HCT116 (cell line): ENCODE measurements around the gene IL1RN. TPM values are rescaled to one million over a fixed set of nuclear protein-coding genes. Genes with fewer than 3 reads are reported as not detected.

ENCODE experiments used
- ATAC-seq: fragments of 200-7000 bp; cut with Tn5 transposase; 2 replicates; pipeline ENCODE4 v1.9.1; 2020; ENCODE audit warnings: mild to moderate bottlenecking, moderate library complexity
- BruUV-seq: library from RNA; stranded (reverse); fragments of 400-500 nt; replicated peaks from 2 replicates; lab custom pipeline; 2021; lab: Mats Ljungman, UMichigan
- CTCF ChIA-PET: fragments of 300-600 bp; sonication (Branson Sonifier 250); formaldehyde crosslinking; loops from one replicate; lab custom pipeline; 2021; ENCODE audit warnings: antibody characterized with exemption; lab: Charles Lee
- POLR2A ChIA-PET: fragments of 300-600, 350-600 bp; sonication (Branson Sonifier 250); formaldehyde crosslinking; loops from one replicate; lab custom pipeline; 2021; ENCODE audit warnings: antibody characterized with exemption; lab: Charles Lee
- RAD21 ChIA-PET, 2 experiments: fragments of 300-600 bp; sonication (Branson Sonifier 250); formaldehyde crosslinking; loops; one replicate each; lab custom pipeline; 2023; ENCODE audit warnings: low total read pairs in 2 of 2; ENCODE audit not compliant: uncharacterized antibody in 2 of 2, unreplicated experiment in 2 of 2, low non-redundant PET in 1 of 2; lab: Charles Lee
- DNase-seq: peaks from one replicate; pipeline ENCODE4 v3.0.0-alpha.2; 2010; ENCODE audit warnings: low read depth, low spot score
- H2AFZ ChIP-seq: fragments of 200-600 bp; shearing (Covaris generic), sonication (generic); 2 replicates; pipeline ENCODE4 v1.6.1; 2017; ENCODE audit warnings: low read depth, mixed run types, mixed read lengths, antibody characterized with exemption, low read length; ENCODE audit not compliant: poor library complexity, severe bottlenecking
- H3K27ac ChIP-seq: 2 replicates; pipeline ENCODE4 v1.5.1; 2012; ENCODE audit warnings: low read depth, low read length
- H3K27me3 ChIP-seq: fragments of 200-600 bp; sonication (generic); 2 replicates; pipeline ENCODE4 v1.6.1; 2016; ENCODE audit warnings: mixed run types, low read length, mixed read lengths; ENCODE audit not compliant: insufficient read depth
- H3K36me3 ChIP-seq, 2 experiments: fragments of 200-500 bp in 1 of 2; fragments of 200-600 bp in 1 of 2; sonication (Bioruptor generic) in 1 of 2; sonication (generic) in 1 of 2; 2 replicates each; pipeline versions ENCODE4 v1.5.1 to v1.6.1; 2014 to 2016; ENCODE audit warnings: low read length in 2 of 2, inconsistent platforms in 1 of 2, mixed read lengths in 1 of 2, mixed run types in 1 of 2; ENCODE audit not compliant: insufficient read depth in 2 of 2, control insufficient read depth in 1 of 2
- H3K4me1 ChIP-seq, 2 experiments: fragments of 200-600 bp in 1 of 2; sonication (generic) in 1 of 2; 2 replicates each; pipeline versions ENCODE4 v1.5.1 to v1.6.1; 2012 to 2017; ENCODE audit warnings: low read length in 2 of 2, inconsistent platforms in 1 of 2, mild to moderate bottlenecking in 1 of 2, mixed read lengths in 1 of 2, mixed run types in 1 of 2, moderate library complexity in 1 of 2; ENCODE audit not compliant: insufficient read depth in 2 of 2, control insufficient read depth in 1 of 2
- H3K4me2 ChIP-seq: fragments of 200-600 bp; sonication (generic); 2 replicates; pipeline ENCODE4 v1.6.1; 2017; ENCODE audit warnings: mixed run types, low read length, mixed read lengths
- H3K4me3 ChIP-seq, 2 experiments: fragments of 200-600 bp in 1 of 2; sonication (generic) in 1 of 2; replicated peaks in 1 of 2; 2 replicates each; pipeline ENCODE4 v1.5.1; 2011 to 2016; ENCODE audit warnings: low read length in 2 of 2, control low read depth in 1 of 2, low read depth in 1 of 2, mild to moderate bottlenecking in 1 of 2, mixed read lengths in 1 of 2, mixed run types in 1 of 2
- H3K79me2 ChIP-seq: fragments of 200-600 bp; sonication (generic); 2 replicates; pipeline ENCODE4 v1.6.1; 2017; ENCODE audit warnings: mild to moderate bottlenecking, mixed run types, low read length, moderate library complexity, mixed read lengths; ENCODE audit not compliant: insufficient read depth
- H3K9ac ChIP-seq: fragments of 200-600 bp; sonication (generic); 2 replicates; pipeline ENCODE4 v1.6.1; 2016; ENCODE audit warnings: low read length, mixed read lengths
- H3K9me2 ChIP-seq: fragments of 200-600 bp; sonication (generic), shearing (Covaris generic); 2 replicates; pipeline ENCODE4 v1.6.1; 2017; ENCODE audit warnings: mixed run types, mild to moderate bottlenecking, moderate library complexity; ENCODE audit not compliant: insufficient read depth
- H3K9me3 ChIP-seq, 2 experiments: fragments of 200-500 bp in 1 of 2; fragments of 200-600 bp in 1 of 2; sonication (Bioruptor generic) in 1 of 2; sonication (generic) in 1 of 2; 2 replicates each; pipeline ENCODE4 v1.6.1; 2014 to 2017; ENCODE audit warnings: low read length in 2 of 2, mixed read lengths in 2 of 2, inconsistent platforms in 1 of 2, low read depth in 1 of 2, mild to moderate bottlenecking in 1 of 2, mixed run types in 1 of 2, moderate library complexity in 1 of 2; ENCODE audit not compliant: control insufficient read depth in 1 of 2, insufficient read depth in 1 of 2
- H4K20me1 ChIP-seq: fragments of 200-600 bp; sonication (generic), shearing (Covaris generic); 2 replicates; pipeline ENCODE4 v1.6.1; 2017; ENCODE audit warnings: mixed run types, mild to moderate bottlenecking, moderate library complexity; ENCODE audit not compliant: insufficient read depth
- ATF3 ChIP-seq: IDR thresholded peaks from 2 replicates; pipeline ENCODE4 v1.6.1; 2012
- CEBPB ChIP-seq: IDR thresholded peaks from 2 replicates; pipeline ENCODE4 v1.6.1; 2012; ENCODE audit warnings: low read depth
- ELF1 ChIP-seq: IDR thresholded peaks from 2 replicates; pipeline ENCODE4 v1.6.1; 2012; ENCODE audit warnings: low read depth, borderline replicate concordance
- EZH2 ChIP-seq: fragments of 200-600 bp; sonication (generic); IDR thresholded peaks from 2 replicates; pipeline ENCODE4 v1.6.1; 2017; ENCODE audit warnings: antibody characterized with exemption, mixed run types
- EZH2phosphoT487 ChIP-seq: fragments of 200-600 bp; IDR thresholded peaks from 2 replicates; pipeline ENCODE4 v1.6.1; 2018; ENCODE audit warnings: antibody characterized with exemption, borderline replicate concordance
- FOSL1 ChIP-seq: IDR thresholded peaks from 2 replicates; pipeline ENCODE4 v1.6.1; 2012; ENCODE audit warnings: low read depth
- JUND ChIP-seq: IDR thresholded peaks from 2 replicates; pipeline ENCODE4 v1.6.1; 2012
- RAD21 ChIP-seq: IDR thresholded peaks from 2 replicates; pipeline ENCODE4 v1.6.1; 2012; ENCODE audit warnings: low read depth, mild to moderate bottlenecking
- REST ChIP-seq: IDR thresholded peaks from 2 replicates; pipeline ENCODE4 v1.6.1; 2012; ENCODE audit warnings: low read depth
- SIN3A ChIP-seq: IDR thresholded peaks from 2 replicates; pipeline ENCODE4 v1.6.1; 2012; ENCODE audit warnings: low read depth
- SP1 ChIP-seq: IDR thresholded peaks from 2 replicates; pipeline ENCODE4 v1.6.1; 2012; ENCODE audit warnings: low read depth
- TCF7L2 ChIP-seq: IDR thresholded peaks from 2 replicates; pipeline ENCODE4 v1.7.0; 2011; ENCODE audit warnings: borderline replicate concordance, inconsistent platforms; ENCODE audit not compliant: insufficient read depth, insufficient read length; ENCODE audit errors: extremely low read depth
- YY1 ChIP-seq: IDR thresholded peaks from 2 replicates; pipeline ENCODE4 v1.6.1; 2011; ENCODE audit warnings: low read length, low read depth, moderate library complexity, mild to moderate bottlenecking; ENCODE audit not compliant: insufficient replicate concordance; ENCODE audit errors: extremely low read depth
- intact Hi-C: fragments of 100-400 bp; cut with micrococcal nuclease; formaldehyde crosslinking; loops from 2 replicates; pipeline ENCODE4 v1.10.0; 2022
- total RNA-seq: library from RNA; stranded (reverse); gene quantifications from one replicate; pipeline ENCODE4 v1.2.1, GENCODE V29; 2021; ENCODE audit not compliant: unreplicated experiment

The IL1RN gene
- total RNA-seq, 1 experiment from 2014 or later, result 0.25 TPM

- H3K27ac ChIP-seq, result no peak overlapping the region
- intact Hi-C loops, result no loop called here
These were observed 38.8 kb downstream of the IL1RN start for GRCh38 chr2:113166187-113166645.

More at GRCh38 chr2:113166187-113166645, 38.8 kb downstream of the IL1RN start:
- no peak overlapping the region for H3K9ac ChIP-seq
- DNase-seq (no peak), ATAC-seq (no peak)
- H3K4me1 ChIP-seq, result no peaks in the 10 kb centered on the region; a peak in 1 of 4 replicates
- H3K4me2 ChIP-seq, result no peak overlapping the region
- no peak overlapping the region for H3K4me3 ChIP-seq
- no peaks in the 10 kb centered on the region for H3K36me3 ChIP-seq
- CTCF ChIA-PET, result interaction anchor here (1.3 kb wide), 1 partner anchor 28 kb away, joined by 3 read pairs; no protein-coding TSS in a partner anchor
- H2AFZ ChIP-seq, result no peak overlapping the region
- no peaks in the 10 kb centered on the region for H4K20me1 ChIP-seq
- TF ChIP-seq FOSL1, result no peak
- no peak for TF ChIP-seq ATF3
- no peak for TF ChIP-seq EZH2phosphoT487
- TF ChIP-seq EZH2, result no peak
- no peak for TF ChIP-seq RAD21
- TF ChIP-seq ELF1, result no peak
- TF ChIP-seq CEBPB, result no peak
- no peak for TF ChIP-seq TCF7L2
- no peak for TF ChIP-seq YY1
- TF ChIP-seq SP1, result no peak
- TF ChIP-seq SIN3A, result no peak
- no peak for TF ChIP-seq REST
- no peak for TF ChIP-seq JUND
- no TSS peak for BruUV-seq
- POLR2A ChIA-PET, result no interaction called here
- H3K27me3 ChIP-seq, result no peaks in the 10 kb centered on the region
- no peaks in the 10 kb centered on the region for H3K9me3 ChIP-seq
- RAD21 ChIA-PET, result no interaction called here
- no peaks in the 10 kb centered on the region for H3K9me2 ChIP-seq
- H3K79me2 ChIP-seq, result no peaks in the 10 kb centered on the region
